Measurements from ENCODE around the gene HOXD8. TPM values are rescaled to one million over a fixed set of nuclear protein-coding genes. Genes with fewer than 3 reads are reported as not detected.

The HOXD8 gene
- total and polyA plus RNA-seq, 9 of the 15 experiments (the other 6 are each of a cell fraction or from before 2014, with no cell fraction given) = 0.04 to 0.15 TPM; not detected in 7

DNA sequence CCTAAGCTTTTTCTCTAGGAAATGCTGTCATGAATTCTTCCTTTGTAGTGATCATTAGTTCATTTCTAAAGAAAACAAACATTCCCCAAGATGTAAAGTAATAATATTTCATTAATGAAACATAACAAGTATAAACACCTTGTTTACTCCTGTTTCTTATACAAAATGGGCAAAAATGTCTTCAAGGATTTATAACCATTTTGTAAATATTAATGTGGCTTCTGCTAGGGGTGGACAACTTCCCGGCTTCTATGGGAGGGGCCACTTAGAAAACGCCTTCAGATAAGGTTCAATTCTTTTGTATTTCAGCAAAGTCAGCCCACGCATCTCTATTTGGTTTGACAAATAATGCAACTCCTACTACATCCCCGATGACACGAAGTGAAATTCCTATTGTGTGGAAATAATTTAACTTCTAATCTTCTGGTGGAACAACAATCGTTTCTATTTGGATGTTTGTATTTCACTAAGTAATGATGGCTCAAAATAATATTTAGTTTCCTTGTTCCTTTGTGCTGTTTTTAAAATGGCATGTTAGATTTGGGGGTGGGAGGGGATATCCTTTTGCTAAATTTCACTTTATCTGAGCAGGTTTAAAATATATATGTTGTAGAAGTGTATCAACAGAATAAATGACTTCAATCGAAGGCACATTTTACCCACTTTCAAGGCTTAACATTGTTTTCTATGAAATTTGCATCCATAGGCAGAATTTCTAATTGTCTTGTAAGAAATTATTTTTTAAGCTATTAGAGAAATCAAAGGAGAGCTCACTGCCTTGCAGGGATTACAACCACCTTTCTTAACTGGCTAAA lies 44.3 kb downstream of the HOXD8 start:
- ChIA-PET CTCF (ENCODE audit: low intra/inter-chr PET ratio) (no interaction called here), POLR2A (interaction anchor here (0.6 kb wide), 2 partner anchors 11 to 811 kb away, joined by 3 read pairs; no protein-coding TSS in a partner anchor)
- Histone ChIP-seq H3K27me3 (ENCODE audit: control insufficient read depth in 2 of 2, insufficient read depth in 2 of 2, low read length in 2 of 2) (peaks cover 53 to 68% of the 10 kb centered on the region in 2 experiments), H3K9me1 (ENCODE audit: control insufficient read depth, insufficient read depth, low read length) (no peaks in the 10 kb centered on the region), H3K4me3 (no peak overlapping the region), H3K9me3 (replicated peaks; ENCODE audit: control insufficient read depth, insufficient read depth, low read depth, low read length) (no peaks in the 10 kb centered on the region), H3K27ac (ENCODE audit: extremely low read depth, low read depth, low read length) (no peak overlapping the region), H3K4me1 (replicated peaks in 1 of 2; ENCODE audit: control insufficient read depth in 2 of 2, insufficient read depth in 2 of 2, low read length in 2 of 2) (peaks cover 0 to 34% of the 10 kb centered on the region in 2 experiments; a peak in 2 of 5 replicates), H4K20me1 (replicated peaks; ENCODE audit: control insufficient read depth, insufficient read depth, low read length) (no peaks in the 10 kb centered on the region; the same call in 1 of the 2 replicates), H2AFZ (ENCODE audit: low read depth, low read length) (no peak overlapping the region), H3K4me2 (ENCODE audit: insufficient read depth, low read length) (no peak overlapping the region), H3K36me3 (ENCODE audit: control insufficient read depth, insufficient read depth, low read length) (no peaks in the 10 kb centered on the region), H3K9ac (ENCODE audit: insufficient read depth in 1 of 2, low read depth in 2 of 2, low read length in 2 of 2) (no peak overlapping the region), H3K79me2 (ENCODE audit: control insufficient read depth, insufficient read depth, low read length) (no peaks in the 10 kb centered on the region)
- DNase-seq (ENCODE audit: extremely low read depth in 1 of 4, low spot score in 3 of 4) = no peak
- intact Hi-C loops (cut with micrococcal nuclease) (no loop called here), in situ Hi-C loops (cut with MboI) (no loop called here)
- BruUV-seq (replicated peaks) = no TSS peak
- FAIRE-seq = no peak
- ATAC-seq = no peak
- 0% methylated on average over 7 of the region's 7 CpGs for WGBS (ENCODE audit: insufficient coverage, low coverage, missing lambda C conversion rate)
- TF ChIP-seq STAG1 (CRISPR knock-in tag; IDR thresholded peaks at IDR 0.05; ENCODE audit: borderline replicate concordance) = no peak
- no peak for TF ChIP-seq ZFPM2 (CRISPR knock-in tag; IDR thresholded peaks at IDR 0.05)
- TF ChIP-seq, protein P1, sequence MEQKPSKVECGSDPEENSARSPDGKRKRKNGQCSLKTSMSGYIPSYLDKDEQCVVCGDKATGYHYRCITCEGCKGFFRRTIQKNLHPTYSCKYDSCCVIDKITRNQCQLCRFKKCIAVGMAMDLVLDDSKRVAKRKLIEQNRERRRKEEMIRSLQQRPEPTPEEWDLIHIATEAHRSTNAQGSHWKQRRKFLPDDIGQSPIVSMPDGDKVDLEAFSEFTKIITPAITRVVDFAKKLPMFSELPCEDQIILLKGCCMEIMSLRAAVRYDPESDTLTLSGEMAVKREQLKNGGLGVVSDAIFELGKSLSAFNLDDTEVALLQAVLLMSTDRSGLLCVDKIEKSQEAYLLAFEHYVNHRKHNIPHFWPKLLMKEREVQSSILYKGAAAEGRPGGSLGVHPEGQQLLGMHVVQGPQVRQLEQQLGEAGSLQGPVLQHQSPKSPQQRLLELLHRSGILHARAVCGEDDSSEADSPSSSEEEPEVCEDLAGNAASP (IDR thresholded peaks at IDR 0.05) = no peak
- TF ChIP-seq, protein P2, sequence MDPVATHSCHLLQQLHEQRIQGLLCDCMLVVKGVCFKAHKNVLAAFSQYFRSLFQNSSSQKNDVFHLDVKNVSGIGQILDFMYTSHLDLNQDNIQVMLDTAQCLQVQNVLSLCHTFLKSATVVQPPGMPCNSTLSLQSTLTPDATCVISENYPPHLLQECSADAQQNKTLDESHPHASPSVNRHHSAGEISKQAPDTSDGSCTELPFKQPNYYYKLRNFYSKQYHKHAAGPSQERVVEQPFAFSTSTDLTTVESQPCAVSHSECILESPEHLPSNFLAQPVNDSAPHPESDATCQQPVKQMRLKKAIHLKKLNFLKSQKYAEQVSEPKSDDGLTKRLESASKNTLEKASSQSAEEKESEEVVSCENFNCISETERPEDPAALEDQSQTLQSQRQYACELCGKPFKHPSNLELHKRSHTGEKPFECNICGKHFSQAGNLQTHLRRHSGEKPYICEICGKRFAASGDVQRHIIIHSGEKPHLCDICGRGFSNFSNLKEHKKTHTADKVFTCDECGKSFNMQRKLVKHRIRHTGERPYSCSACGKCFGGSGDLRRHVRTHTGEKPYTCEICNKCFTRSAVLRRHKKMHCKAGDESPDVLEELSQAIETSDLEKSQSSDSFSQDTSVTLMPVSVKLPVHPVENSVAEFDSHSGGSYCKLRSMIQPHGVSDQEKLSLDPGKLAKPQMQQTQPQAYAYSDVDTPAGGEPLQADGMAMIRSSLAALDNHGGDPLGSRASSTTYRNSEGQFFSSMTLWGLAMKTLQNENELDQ (CRISPR knock-in tag; IDR thresholded peaks at IDR 0.05; ENCODE audit: borderline replicate concordance) = no peak
- peak; percentile 84 for TF ChIP-seq CBX2 (IDR thresholded peaks at IDR 0.05; ENCODE audit: insufficient read depth, low read length, poor library complexity, severe bottlenecking)
- TF ChIP-seq MEF2A (IDR thresholded peaks at IDR 0.05; ENCODE audit: control insufficient read depth, low read depth, low read length) = no peak
- no peak for TF ChIP-seq U2AF2 (optimal IDR thresholded peaks at IDR 0.05; ENCODE audit: low read depth, low read length)
- TF ChIP-seq BMI1 (IDR thresholded peaks at IDR 0.05; ENCODE audit: low read length) = peak; percentile 11; the same call in 1 of the 2 replicates
- TF ChIP-seq, protein P3, sequence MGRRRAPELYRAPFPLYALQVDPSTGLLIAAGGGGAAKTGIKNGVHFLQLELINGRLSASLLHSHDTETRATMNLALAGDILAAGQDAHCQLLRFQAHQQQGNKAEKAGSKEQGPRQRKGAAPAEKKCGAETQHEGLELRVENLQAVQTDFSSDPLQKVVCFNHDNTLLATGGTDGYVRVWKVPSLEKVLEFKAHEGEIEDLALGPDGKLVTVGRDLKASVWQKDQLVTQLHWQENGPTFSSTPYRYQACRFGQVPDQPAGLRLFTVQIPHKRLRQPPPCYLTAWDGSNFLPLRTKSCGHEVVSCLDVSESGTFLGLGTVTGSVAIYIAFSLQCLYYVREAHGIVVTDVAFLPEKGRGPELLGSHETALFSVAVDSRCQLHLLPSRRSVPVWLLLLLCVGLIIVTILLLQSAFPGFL (CRISPR knock-in tag; IDR thresholded peaks at IDR 0.05) = no peak
- TF ChIP-seq, protein P4, sequence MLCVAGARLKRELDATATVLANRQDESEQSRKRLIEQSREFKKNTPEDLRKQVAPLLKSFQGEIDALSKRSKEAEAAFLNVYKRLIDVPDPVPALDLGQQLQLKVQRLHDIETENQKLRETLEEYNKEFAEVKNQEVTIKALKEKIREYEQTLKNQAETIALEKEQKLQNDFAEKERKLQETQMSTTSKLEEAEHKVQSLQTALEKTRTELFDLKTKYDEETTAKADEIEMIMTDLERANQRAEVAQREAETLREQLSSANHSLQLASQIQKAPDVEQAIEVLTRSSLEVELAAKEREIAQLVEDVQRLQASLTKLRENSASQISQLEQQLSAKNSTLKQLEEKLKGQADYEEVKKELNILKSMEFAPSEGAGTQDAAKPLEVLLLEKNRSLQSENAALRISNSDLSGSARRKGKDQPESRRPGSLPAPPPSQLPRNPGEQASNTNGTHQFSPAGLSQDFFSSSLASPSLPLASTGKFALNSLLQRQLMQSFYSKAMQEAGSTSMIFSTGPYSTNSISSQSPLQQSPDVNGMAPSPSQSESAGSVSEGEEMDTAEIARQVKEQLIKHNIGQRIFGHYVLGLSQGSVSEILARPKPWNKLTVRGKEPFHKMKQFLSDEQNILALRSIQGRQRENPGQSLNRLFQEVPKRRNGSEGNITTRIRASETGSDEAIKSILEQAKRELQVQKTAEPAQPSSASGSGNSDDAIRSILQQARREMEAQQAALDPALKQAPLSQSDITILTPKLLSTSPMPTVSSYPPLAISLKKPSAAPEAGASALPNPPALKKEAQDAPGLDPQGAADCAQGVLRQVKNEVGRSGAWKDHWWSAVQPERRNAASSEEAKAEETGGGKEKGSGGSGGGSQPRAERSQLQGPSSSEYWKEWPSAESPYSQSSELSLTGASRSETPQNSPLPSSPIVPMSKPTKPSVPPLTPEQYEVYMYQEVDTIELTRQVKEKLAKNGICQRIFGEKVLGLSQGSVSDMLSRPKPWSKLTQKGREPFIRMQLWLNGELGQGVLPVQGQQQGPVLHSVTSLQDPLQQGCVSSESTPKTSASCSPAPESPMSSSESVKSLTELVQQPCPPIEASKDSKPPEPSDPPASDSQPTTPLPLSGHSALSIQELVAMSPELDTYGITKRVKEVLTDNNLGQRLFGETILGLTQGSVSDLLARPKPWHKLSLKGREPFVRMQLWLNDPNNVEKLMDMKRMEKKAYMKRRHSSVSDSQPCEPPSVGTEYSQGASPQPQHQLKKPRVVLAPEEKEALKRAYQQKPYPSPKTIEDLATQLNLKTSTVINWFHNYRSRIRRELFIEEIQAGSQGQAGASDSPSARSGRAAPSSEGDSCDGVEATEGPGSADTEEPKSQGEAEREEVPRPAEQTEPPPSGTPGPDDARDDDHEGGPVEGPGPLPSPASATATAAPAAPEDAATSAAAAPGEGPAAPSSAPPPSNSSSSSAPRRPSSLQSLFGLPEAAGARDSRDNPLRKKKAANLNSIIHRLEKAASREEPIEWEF (CRISPR knock-in tag; IDR thresholded peaks at IDR 0.05) = no peak
- no peak for TF ChIP-seq GATAD2A (IDR thresholded peaks at IDR 0.05)

Measured in K562 (cell line).